ENCODE measurements around the gene LPO. TPM values are rescaled to one million over a fixed set of nuclear protein-coding genes. Genes with fewer than 3 reads are reported as not detected.

LPO gene
- polyA plus RNA-seq, 1 donor from 2014 or later = not detected

DNA sequence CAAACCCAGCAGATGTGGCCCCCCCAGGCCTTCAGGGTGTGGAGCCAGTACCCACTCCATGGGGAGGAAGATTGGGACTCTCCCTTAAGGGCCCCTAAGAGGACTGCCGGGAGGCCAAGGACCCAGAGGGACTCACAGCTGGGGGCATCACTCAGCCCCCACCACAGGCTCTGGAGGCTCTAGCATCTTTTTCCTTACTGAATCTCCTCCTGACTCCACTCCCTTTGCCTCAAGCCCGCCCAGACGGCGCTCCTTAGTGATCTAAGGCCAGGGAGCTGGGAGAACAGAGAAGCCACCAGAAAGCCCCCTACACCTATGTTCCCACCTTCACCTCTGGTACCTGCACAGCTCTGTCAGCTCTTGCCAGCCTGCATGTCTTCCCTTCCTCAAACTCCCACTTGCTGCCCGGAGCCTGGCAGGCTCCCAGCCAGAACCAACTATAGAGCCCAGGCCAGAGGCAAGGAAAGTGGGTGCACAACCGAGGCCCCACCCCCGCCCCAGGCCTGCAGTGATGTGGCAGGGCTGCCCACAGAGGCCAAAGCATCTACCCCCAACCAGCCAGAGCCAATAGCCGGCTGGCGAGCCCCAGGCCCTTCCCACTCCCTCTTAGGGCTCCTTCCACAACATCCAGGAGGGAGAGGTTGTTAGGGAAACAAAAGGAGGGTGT, 64.7 kb downstream of the LPO start:
- Histone ChIP-seq H3K4me3 (ENCODE audit: low read length) (no peak overlapping the region), H3K9ac (ENCODE audit: low read length) (no peak overlapping the region), H3K79me2 (replicated peaks; ENCODE audit: insufficient read depth, low read length) (no peaks in the 10 kb centered on the region), H3K36me3 (ENCODE audit: insufficient read depth, low read length) (no peaks in the 10 kb centered on the region), H3F3A (ENCODE audit: insufficient read depth, low read length, poor library complexity, severe bottlenecking) (no peaks in the 10 kb centered on the region), H3K9me2 (ENCODE audit: insufficient read depth, low read length) (no peaks in the 10 kb centered on the region), H3K27ac (ENCODE audit: low read length) (no peak overlapping the region), H3K4me2 (ENCODE audit: low read length) (no peak overlapping the region), H3K9me3 (ENCODE audit: low read length) (no peaks in the 10 kb centered on the region), H4K20me1 (ENCODE audit: insufficient read depth) (no peaks in the 10 kb centered on the region), H2AFZ (ENCODE audit: low read depth, low read length) (no peak overlapping the region), H3K27me3 (ENCODE audit: insufficient read depth, low read depth, low read length) (no peaks in the 10 kb centered on the region)
- TF ChIP-seq EZH2 (IDR thresholded peaks at IDR 0.05; ENCODE audit: borderline replicate concordance, insufficient read depth, low read length, poor library complexity, severe bottlenecking) = no peak
- no peak for TF ChIP-seq POLR2AphosphoS5 (IDR thresholded peaks at IDR 0.05)
- no peak for TF ChIP-seq EP300 (conservative IDR thresholded peaks at IDR 0.05; ENCODE audit: poor library complexity, severe bottlenecking)
- TF ChIP-seq, protein P1, sequence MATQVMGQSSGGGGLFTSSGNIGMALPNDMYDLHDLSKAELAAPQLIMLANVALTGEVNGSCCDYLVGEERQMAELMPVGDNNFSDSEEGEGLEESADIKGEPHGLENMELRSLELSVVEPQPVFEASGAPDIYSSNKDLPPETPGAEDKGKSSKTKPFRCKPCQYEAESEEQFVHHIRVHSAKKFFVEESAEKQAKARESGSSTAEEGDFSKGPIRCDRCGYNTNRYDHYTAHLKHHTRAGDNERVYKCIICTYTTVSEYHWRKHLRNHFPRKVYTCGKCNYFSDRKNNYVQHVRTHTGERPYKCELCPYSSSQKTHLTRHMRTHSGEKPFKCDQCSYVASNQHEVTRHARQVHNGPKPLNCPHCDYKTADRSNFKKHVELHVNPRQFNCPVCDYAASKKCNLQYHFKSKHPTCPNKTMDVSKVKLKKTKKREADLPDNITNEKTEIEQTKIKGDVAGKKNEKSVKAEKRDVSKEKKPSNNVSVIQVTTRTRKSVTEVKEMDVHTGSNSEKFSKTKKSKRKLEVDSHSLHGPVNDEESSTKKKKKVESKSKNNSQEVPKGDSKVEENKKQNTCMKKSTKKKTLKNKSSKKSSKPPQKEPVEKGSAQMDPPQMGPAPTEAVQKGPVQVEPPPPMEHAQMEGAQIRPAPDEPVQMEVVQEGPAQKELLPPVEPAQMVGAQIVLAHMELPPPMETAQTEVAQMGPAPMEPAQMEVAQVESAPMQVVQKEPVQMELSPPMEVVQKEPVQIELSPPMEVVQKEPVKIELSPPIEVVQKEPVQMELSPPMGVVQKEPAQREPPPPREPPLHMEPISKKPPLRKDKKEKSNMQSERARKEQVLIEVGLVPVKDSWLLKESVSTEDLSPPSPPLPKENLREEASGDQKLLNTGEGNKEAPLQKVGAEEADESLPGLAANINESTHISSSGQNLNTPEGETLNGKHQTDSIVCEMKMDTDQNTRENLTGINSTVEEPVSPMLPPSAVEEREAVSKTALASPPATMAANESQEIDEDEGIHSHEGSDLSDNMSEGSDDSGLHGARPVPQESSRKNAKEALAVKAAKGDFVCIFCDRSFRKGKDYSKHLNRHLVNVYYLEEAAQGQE (IDR thresholded peaks at IDR 0.05; ENCODE audit: borderline replicate concordance) = no peak
- TF ChIP-seq, protein P2, sequence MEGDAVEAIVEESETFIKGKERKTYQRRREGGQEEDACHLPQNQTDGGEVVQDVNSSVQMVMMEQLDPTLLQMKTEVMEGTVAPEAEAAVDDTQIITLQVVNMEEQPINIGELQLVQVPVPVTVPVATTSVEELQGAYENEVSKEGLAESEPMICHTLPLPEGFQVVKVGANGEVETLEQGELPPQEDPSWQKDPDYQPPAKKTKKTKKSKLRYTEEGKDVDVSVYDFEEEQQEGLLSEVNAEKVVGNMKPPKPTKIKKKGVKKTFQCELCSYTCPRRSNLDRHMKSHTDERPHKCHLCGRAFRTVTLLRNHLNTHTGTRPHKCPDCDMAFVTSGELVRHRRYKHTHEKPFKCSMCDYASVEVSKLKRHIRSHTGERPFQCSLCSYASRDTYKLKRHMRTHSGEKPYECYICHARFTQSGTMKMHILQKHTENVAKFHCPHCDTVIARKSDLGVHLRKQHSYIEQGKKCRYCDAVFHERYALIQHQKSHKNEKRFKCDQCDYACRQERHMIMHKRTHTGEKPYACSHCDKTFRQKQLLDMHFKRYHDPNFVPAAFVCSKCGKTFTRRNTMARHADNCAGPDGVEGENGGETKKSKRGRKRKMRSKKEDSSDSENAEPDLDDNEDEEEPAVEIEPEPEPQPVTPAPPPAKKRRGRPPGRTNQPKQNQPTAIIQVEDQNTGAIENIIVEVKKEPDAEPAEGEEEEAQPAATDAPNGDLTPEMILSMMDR (IDR thresholded peaks at IDR 0.05; ENCODE audit: poor library complexity, severe bottlenecking) = no peak
- no peak for TF ChIP-seq RAD21 (conservative IDR thresholded peaks at IDR 0.05)
- no peak for TF ChIP-seq TAF1 (IDR thresholded peaks at IDR 0.05; ENCODE audit: low read depth)
- TF ChIP-seq MXI1 (conservative IDR thresholded peaks at IDR 0.05; ENCODE audit: poor library complexity, severe bottlenecking) = no peak
- TF ChIP-seq SMC3 (conservative IDR thresholded peaks at IDR 0.05; ENCODE audit: poor library complexity) = no peak

DNA sequence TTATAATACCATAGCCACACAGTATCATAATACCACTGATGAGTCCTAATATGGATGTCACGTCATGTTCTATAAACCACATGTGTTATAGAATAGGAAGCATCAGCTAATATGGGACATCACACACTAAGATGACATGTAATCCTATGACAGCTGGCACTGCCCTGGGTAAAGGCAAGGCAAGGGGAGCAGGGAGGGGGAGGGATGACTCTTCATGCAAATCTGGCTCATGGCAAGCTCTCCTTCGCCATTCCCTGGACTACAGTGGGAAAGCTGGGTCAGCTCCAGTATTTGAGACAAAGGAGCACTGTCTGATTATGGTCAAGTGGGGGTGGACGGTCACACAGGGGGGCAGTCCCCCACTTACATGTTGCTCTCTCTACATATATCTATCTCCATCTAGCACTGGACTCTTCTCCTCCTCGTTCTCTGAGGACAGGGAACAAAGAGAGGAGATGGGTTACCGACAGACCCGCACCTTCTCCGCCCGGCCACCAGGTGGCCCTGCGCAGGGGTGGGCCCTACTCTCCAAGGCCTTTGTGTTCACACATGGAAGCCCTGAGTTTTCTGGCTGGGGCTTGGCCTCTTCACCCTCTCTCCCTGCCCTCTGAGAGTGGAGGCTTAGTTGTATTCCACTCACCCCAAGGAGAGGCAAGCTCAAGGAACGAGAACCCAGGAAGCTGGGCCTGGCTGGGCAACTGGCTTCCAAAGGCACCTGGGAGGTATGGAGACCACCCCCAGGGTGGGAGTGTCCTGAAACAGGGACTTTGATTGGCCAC, 65.8 kb downstream of the LPO start:
- H3K9me2 ChIP-seq (ENCODE audit: insufficient read depth, low read length) = no peaks in the 10 kb centered on the region
- H3K36me3 ChIP-seq (ENCODE audit: insufficient read depth, low read length) = no peaks in the 10 kb centered on the region
- H3K9ac ChIP-seq (ENCODE audit: low read length) = no peak overlapping the region
- no peak overlapping the region for H2AFZ ChIP-seq (ENCODE audit: low read depth, low read length)
- no peaks in the 10 kb centered on the region for H3F3A ChIP-seq (ENCODE audit: insufficient read depth, low read length, poor library complexity, severe bottlenecking)
- H3K4me2 ChIP-seq (ENCODE audit: low read length) = no peak overlapping the region
- no peaks in the 10 kb centered on the region for H3K9me3 ChIP-seq (ENCODE audit: low read length)
- no peaks in the 10 kb centered on the region for H3K27me3 ChIP-seq (ENCODE audit: insufficient read depth, low read depth, low read length)
- H3K27ac ChIP-seq (ENCODE audit: low read length) = no peak overlapping the region
- TF ChIP-seq, protein P2 (IDR thresholded peaks at IDR 0.05; ENCODE audit: poor library complexity, severe bottlenecking) = peak; percentile 40
- no peak for TF ChIP-seq EP300 (conservative IDR thresholded peaks at IDR 0.05; ENCODE audit: poor library complexity, severe bottlenecking)
- no peak overlapping the region for H3K4me3 ChIP-seq (ENCODE audit: low read length)
- H4K20me1 ChIP-seq (ENCODE audit: insufficient read depth) = no peaks in the 10 kb centered on the region
- H3K79me2 ChIP-seq (replicated peaks; ENCODE audit: insufficient read depth, low read length) = no peaks in the 10 kb centered on the region
